Effector CD4-positive, alpha-beta T cell (primary cell): ENCODE results near the gene BTF3L4.
"Not testable (repeated sequence)": the region's sequence is repeated elsewhere in the genome, so short reads cannot be mapped to it uniquely, and the experiment has no call there.

ENCODE experiments used
- DNase-seq: peaks from one replicate; pipeline ENCODE4 v3.0.0-alpha.2; 2020

Gene BTF3L4

GRCh38 chr1:52055866-52056162, 281 bp upstream of the BTF3L4 start:
- DNase-seq, result no peak

- no peak for DNase-seq
These were observed 789 bp downstream of the BTF3L4 start for GRCh38 chr1:52056937-52057231.

- no peak for DNase-seq
These were observed 1.2 kb downstream of the BTF3L4 start for GRCh38 chr1:52057255-52057654.

- DNase-seq, result no peak
These were observed 1.9 kb downstream of the BTF3L4 start for GRCh38 chr1:52057876-52058415.

- no peak for DNase-seq
These were observed 3.2 kb downstream of the BTF3L4 start for GRCh38 chr1:52059321-52059720.

GRCh38 chr1:52059888-52060287, 3.8 kb downstream of the BTF3L4 start:
- DNase-seq, result no peak

GRCh38 chr1:52060822-52061221, 4.7 kb downstream of the BTF3L4 start:
- DNase-seq, result no peak

- DNase-seq, result no peak
These were observed 7.1 kb downstream of the BTF3L4 start for GRCh38 chr1:52063192-52063591.

- no peak for DNase-seq
These were observed 14.6 kb downstream of the BTF3L4 start for GRCh38 chr1:52070704-52071103.

GRCh38 chr1:52072291-52072690, 16.2 kb downstream of the BTF3L4 start:
- DNase-seq, result no peak

GRCh38 chr1:52077277-52077676, 21.2 kb downstream of the BTF3L4 start:
- DNase-seq, result not testable (repeated sequence)

- DNase-seq, result no peak
These were observed 23.9 kb downstream of the BTF3L4 start for GRCh38 chr1:52080014-52080415.

- not testable (repeated sequence) for DNase-seq
These were observed 31.8 kb downstream of the BTF3L4 start for GRCh38 chr1:52087892-52088291.

GRCh38 chr1:52094300-52094699, 38.2 kb downstream of the BTF3L4 start:
- DNase-seq, result not testable (repeated sequence)

GRCh38 chr1:52096216-52096615, 40.1 kb downstream of the BTF3L4 start:
- DNase-seq, result no peak

GRCh38 chr1:52098139-52098871, 42.2 kb downstream of the BTF3L4 start:
- no peak for DNase-seq

GRCh38 chr1:52102336-52103013, 46.4 kb downstream of the BTF3L4 start:
- DNase-seq, result no peak

GRCh38 chr1:52111492-52111891, 55.4 kb downstream of the BTF3L4 start:
- no peak for DNase-seq

GRCh38 chr1:52112489-52112888, 56.4 kb downstream of the BTF3L4 start:
- no peak for DNase-seq

- DNase-seq, result no peak
These were observed 63.4 kb downstream of the BTF3L4 start for GRCh38 chr1:52119301-52120079.

- no peak for DNase-seq
These were observed 66.3 kb downstream of the BTF3L4 start for GRCh38 chr1:52122384-52122783.

GRCh38 chr1:52123622-52124021, 67.5 kb downstream of the BTF3L4 start:
- DNase-seq, result no peak

- DNase-seq, result no peak
These were observed 69.8 kb downstream of the BTF3L4 start for GRCh38 chr1:52125736-52126359.
